HUES6 (cell line): ENCODE measurements around the gene SRPRB.
"Not testable (repeated sequence)": the region's sequence is repeated elsewhere in the genome, so short reads cannot be mapped to it uniquely, and the experiment has no call there.

ENCODE experiments used
- H3K27ac ChIP-seq: 2 replicates; pipeline ENCODE4 v1.7.0; 2013; ENCODE audit warnings: low read depth, mild to moderate bottlenecking, low read length, inconsistent platforms
- H3K27me3 ChIP-seq: 2 replicates; pipeline ENCODE4 v1.6.1; 2013; ENCODE audit warnings: low read length; ENCODE audit not compliant: control insufficient read depth, insufficient read depth
- H3K36me3 ChIP-seq: 2 replicates; pipeline ENCODE4 v1.6.1; 2013; ENCODE audit warnings: low read length; ENCODE audit not compliant: control insufficient read depth, insufficient read depth
- H3K4me1 ChIP-seq: 2 replicates; pipeline ENCODE4 v1.6.1; 2013; ENCODE audit warnings: low read length; ENCODE audit not compliant: control insufficient read depth, insufficient read depth
- H3K4me3 ChIP-seq: 2 replicates; pipeline ENCODE4 v1.5.1; 2013; ENCODE audit warnings: low read depth, low read length
- H3K9ac ChIP-seq: one replicate; pipeline ENCODE4 v1.6.1; 2013; ENCODE audit warnings: mild to moderate bottlenecking, low read length
- H3K9me3 ChIP-seq: 2 replicates; pipeline ENCODE4 v1.6.1; 2013; ENCODE audit warnings: low read depth, low read length; ENCODE audit not compliant: control insufficient read depth, insufficient read depth

SRPRB gene

DNA sequence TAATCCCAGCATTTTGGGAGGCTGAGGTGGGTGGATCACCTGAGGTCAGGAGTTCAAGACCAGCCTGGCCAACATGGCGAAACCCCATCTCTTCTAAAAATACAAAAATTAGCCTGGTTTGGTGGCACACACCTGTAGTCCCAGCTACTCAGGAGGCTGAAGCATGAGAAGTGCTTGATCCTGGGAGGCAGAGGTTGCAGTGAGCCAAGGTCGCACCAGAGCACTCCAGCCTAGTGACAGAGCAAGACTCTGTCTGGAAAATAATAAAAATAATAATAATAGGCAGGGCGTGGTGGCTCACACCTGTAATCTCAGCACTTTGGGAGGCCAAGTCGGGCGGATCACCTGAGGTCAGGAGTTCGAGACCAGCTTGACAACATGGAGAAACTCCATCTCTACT, 24.9 kb upstream of the SRPRB start:
- H3K9ac ChIP-seq, H3K36me3 ChIP-seq, H3K27ac ChIP-seq, H3K27me3 ChIP-seq, H3K4me3 ChIP-seq, H3K4me1 ChIP-seq: not testable (repeated sequence)
- H3K9me3 ChIP-seq, result peaks cover 10% of the 10 kb centered on the region

GRCh38 chr3:133781570-133781969, 24.0 kb upstream of the SRPRB start:
- H3K36me3 ChIP-seq, result no peaks in the 10 kb centered on the region
- no peak overlapping the region for H3K4me3 ChIP-seq
- H3K4me1 ChIP-seq, result peaks cover 7% of the 10 kb centered on the region; the same call in 1 of the 2 replicates
- H3K27ac ChIP-seq, result no peak overlapping the region
- H3K9me3 ChIP-seq, result peaks cover 14% of the 10 kb centered on the region
- no peaks in the 10 kb centered on the region for H3K27me3 ChIP-seq
- no peak overlapping the region for H3K9ac ChIP-seq

- H3K4me3 ChIP-seq, result no peak overlapping the region
- no peaks in the 10 kb centered on the region for H3K36me3 ChIP-seq
- H3K9me3 ChIP-seq, result peaks cover 23% of the 10 kb centered on the region
- no peak overlapping the region for H3K9ac ChIP-seq
- no peak overlapping the region for H3K27ac ChIP-seq
- peaks cover 7% of the 10 kb centered on the region; the same call in 1 of the 2 replicates for H3K4me1 ChIP-seq
- H3K27me3 ChIP-seq, result no peaks in the 10 kb centered on the region
Measured at GRCh38 chr3:133782454-133782853, 23.2 kb upstream of the SRPRB start.

- Histone ChIP-seq H3K27ac (no peak overlapping the region), H3K4me1 (no peaks in the 10 kb centered on the region), H3K4me3 (no peak overlapping the region), H3K9me3 (peaks cover 25% of the 10 kb centered on the region), H3K36me3 (no peaks in the 10 kb centered on the region), H3K9ac (no peak overlapping the region), H3K27me3 (no peaks in the 10 kb centered on the region)
Measured at GRCh38 chr3:133783762-133784161, 21.9 kb upstream of the SRPRB start.

DNA sequence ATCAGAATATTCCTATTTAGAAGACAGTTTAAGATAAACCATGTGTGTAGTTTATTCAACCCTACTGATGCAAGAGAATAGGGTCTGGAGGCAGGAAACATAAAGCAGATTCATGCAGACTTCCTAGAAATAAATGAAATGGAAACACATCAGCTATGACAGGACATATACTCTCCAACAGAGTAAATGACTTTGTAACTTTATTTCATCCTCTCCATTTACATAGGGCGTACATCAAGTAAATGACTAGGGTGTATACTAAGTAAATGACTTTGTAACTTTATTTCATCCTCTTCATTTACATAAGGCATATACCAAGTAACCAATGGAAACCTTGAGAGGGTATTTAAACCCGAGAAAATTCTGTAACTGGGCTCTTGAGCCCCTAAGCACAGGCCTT, 17.6 kb upstream of the SRPRB start:
- no peak overlapping the region for H3K27ac ChIP-seq
- no peaks in the 10 kb centered on the region for H3K27me3 ChIP-seq
- H3K4me1 ChIP-seq, result no peaks in the 10 kb centered on the region
- no peak overlapping the region for H3K4me3 ChIP-seq
- no peak overlapping the region for H3K9ac ChIP-seq
- H3K9me3 ChIP-seq, result peaks cover 58% of the 10 kb centered on the region
- H3K36me3 ChIP-seq, result no peaks in the 10 kb centered on the region

DNA sequence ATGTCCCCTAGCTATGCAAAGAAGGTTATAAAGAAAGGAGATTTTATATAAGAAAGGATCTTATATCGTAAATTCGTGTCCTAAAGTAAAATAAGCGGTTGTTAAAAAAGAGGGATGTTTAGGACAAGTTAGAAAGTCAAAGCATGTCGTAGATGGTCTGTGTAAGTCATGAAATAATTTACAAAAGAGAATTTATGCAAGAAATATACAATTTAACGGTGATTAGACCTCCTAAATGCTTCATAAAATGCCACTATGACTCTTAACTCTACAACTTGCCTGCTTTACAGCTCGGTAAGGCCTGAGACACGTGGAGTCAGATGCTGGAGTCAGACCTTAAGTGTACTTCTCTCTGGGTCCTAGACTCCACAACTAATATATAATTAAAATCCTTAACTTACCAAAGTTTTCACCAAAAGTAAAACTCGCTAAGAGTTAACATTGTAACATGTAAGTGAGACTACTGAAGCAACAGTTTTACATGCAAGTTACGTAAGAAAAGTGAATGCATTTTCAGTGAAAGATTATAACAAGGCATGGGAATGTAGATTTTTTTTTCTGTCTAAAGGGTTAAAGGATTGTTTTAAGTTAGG, 13.3 kb upstream of the SRPRB start:
- 0 out of 2 replicates have a peak overlapping the region, but pooled peaks have one; percentile 13 for H3K4me3 ChIP-seq

GRCh38 chr3:133797396-133798105, 8.1 kb upstream of the SRPRB start:
- Histone ChIP-seq H3K36me3 (no peaks in the 10 kb centered on the region), H3K27me3 (peaks cover 2% of the 10 kb centered on the region; the same call in 1 of the 2 replicates), H3K4me3 (no peak overlapping the region), H3K27ac (no peak overlapping the region), H3K4me1 (no peaks in the 10 kb centered on the region), H3K9me3 (peaks cover 31% of the 10 kb centered on the region), H3K9ac (no peak overlapping the region)

More for the DNA sequence above, 13.3 kb upstream of the SRPRB start:
- Histone ChIP-seq H3K4me1 (no peaks in the 10 kb centered on the region), H3K9ac (no peak overlapping the region), H3K36me3 (no peaks in the 10 kb centered on the region), H3K27ac (no peak overlapping the region), H3K27me3 (no peaks in the 10 kb centered on the region), H3K9me3 (peaks cover 64% of the 10 kb centered on the region)

DNA sequence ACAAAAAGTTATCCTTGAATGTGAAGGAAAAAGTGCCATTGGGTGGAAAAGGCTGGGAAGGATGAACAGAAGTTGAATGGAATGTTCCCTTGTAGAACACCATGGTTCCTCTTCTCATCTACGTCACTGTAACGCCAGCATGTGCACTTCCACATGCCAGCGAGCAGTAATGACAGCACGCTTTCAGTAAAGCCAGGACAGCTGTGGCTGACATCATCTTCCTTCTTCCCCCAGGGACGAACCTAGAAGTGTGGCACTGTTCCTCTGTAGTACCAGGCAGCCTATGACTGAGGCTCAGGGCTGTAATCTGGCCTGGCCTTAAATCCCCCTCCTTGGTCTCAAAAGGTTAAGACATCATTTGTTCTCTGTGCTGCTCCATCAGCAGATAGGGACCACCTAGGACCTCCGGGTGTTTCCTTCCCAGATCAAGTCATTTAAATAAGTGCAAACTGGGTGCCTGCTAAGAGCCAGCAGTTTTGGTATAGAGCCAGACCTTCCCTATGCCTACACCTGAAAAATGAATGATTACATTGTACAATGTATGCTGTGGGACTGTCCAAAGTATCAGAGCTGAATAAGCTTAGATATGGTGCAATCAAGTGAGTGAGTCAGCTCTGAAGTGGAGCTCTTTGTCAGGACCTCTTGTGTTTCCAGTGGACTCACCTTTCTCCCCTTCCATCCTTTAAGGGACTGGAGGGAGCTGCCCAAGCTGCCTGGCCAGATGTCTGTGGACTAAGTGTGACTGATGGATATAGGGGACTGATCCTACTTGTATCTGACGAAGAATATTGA, 5.6 kb upstream of the SRPRB start:
- H3K9me3 ChIP-seq, result peaks cover 14% of the 10 kb centered on the region
- H3K27ac ChIP-seq, result no peak overlapping the region
- H3K9ac ChIP-seq, result no peak overlapping the region
- H3K4me3 ChIP-seq, result no peak overlapping the region
- H3K36me3 ChIP-seq, result no peaks in the 10 kb centered on the region
- no peaks in the 10 kb centered on the region for H3K4me1 ChIP-seq
- H3K27me3 ChIP-seq, result peaks cover 2% of the 10 kb centered on the region; the same call in 1 of the 2 replicates

DNA sequence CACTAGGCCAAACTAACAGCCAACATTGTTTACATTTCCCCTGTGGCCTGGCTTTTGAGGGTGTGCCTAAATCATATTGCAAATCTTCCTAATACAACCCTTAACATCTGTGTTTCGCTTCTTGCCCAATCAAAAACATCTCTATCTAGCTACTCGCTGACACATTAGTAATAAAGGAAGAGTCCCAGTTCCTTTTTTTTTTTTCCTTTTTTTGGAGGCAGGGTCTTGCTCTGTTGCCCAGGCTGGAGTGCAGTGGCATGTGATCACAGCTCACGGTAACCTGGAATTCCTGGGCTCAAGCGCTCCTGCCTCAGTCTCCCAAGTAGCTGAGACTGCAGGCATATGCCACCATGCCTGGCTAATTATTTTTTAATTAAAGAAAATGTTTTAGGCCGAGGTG, 2.1 kb upstream of the SRPRB start:
- no peaks in the 10 kb centered on the region for H3K9me3 ChIP-seq
- no peaks in the 10 kb centered on the region for H3K4me1 ChIP-seq
- H3K4me3 ChIP-seq, result no peak overlapping the region
- no peak overlapping the region for H3K27ac ChIP-seq
- no peak overlapping the region for H3K9ac ChIP-seq
- peaks cover 2% of the 10 kb centered on the region; the same call in 1 of the 2 replicates for H3K27me3 ChIP-seq
- peaks cover 12% of the 10 kb centered on the region for H3K36me3 ChIP-seq

GRCh38 chr3:133804896-133805295, 719 bp upstream of the SRPRB start:
- Histone ChIP-seq H3K9ac (no peak overlapping the region), H3K4me3 (peak overlapping the region; percentile 96)

DNA sequence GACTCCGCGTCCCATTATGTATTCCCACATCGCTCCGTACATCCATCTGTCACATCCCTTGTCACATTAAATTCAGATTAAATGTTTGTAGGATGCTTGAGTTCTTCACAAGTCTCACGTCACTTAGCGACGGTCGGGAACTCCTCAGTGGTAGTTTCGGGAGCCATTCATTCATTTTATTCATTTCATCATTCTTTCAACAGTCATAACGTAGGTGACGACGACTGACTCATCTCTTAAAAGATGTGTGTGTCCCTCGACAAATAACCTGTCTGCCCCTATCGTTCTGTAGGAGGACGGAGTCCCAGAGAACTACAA, 272 bp upstream of the SRPRB start:
- peak overlapping the region; percentile 96 for H3K4me3 ChIP-seq
- H3K27ac ChIP-seq, result no peak overlapping the region
- no peak overlapping the region for H3K9ac ChIP-seq

More at GRCh38 chr3:133804896-133805295, 719 bp upstream of the SRPRB start:
- Histone ChIP-seq H3K36me3 (peaks cover 22% of the 10 kb centered on the region), H3K4me1 (no peaks in the 10 kb centered on the region), H3K27me3 (peaks cover under 1% of the 10 kb centered on the region; the same call in 1 of the 2 replicates), H3K9me3 (no peaks in the 10 kb centered on the region), H3K27ac (no peak overlapping the region)

More for the DNA sequence above, 272 bp upstream of the SRPRB start:
- H3K4me1 ChIP-seq, result no peaks in the 10 kb centered on the region
- no peaks in the 10 kb centered on the region for H3K9me3 ChIP-seq
- H3K27me3 ChIP-seq, result no peaks in the 10 kb centered on the region; the same call in 1 of the 2 replicates
- peaks cover 27% of the 10 kb centered on the region for H3K36me3 ChIP-seq
